GM21737 (cell line): ENCODE data around the gene SBF1.
"Not testable (repeated sequence)": the region's sequence is repeated elsewhere in the genome, so short reads cannot be mapped to it uniquely, and the experiment has no call there.

Experiments
- ATAC-seq: cut with Tn5 transposase; IDR thresholded peaks from one replicate; pipeline ENCODE4 v1.9.1; 2021; ENCODE audit warnings: mild to moderate bottlenecking, moderate library complexity; ENCODE audit not compliant: unreplicated experiment

The SBF1 gene

DNA sequence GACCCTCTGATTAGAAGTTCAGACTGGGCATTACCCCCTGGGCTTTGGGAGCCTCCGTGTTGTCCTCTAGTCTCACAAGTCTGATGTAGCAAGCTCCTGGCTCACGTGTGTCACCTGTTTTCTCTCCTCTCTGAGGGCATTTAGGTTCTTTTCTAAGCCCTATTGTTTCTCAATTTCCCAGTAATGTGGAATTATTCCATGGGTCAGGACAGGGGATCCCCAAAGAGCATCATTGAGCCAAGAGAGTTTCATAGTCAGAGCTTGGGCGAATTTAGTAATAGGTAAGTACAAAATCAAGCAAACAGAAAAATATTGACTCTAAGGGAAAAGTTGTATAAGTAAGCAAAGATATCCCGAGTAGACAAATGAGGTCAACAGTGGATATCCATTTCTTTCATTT lies 74.4 kb downstream of the SBF1 start:
- ATAC-seq: no peak

DNA sequence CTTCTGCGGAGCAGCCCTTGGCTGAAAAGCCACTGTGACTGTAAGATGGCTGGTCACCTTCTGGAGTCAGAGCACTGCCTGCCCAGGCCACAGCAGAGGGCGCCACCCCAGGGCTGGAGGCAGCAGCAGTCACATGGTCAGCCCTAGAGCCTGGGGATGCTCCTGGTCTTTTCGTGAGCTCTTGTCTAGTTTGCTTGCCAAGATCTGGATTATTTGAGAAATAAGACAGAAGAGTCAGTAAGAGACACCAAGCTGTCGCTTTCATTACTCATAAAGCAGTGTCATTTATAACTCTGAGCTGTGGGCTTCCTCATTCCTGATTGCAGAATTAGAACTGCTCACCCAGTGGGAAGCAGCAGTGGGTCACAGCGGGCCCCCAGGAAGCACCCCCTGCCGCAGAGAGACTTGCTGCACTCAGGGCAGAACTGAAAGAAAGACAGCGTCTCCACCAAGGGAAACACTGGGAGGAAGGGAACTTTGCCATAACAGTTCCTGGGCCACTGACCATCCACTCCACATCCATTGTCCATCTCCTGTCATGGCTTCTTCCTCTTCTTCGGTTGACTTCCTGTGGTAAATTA lies 75.0 kb downstream of the SBF1 start:
- ATAC-seq: no peak

DNA sequence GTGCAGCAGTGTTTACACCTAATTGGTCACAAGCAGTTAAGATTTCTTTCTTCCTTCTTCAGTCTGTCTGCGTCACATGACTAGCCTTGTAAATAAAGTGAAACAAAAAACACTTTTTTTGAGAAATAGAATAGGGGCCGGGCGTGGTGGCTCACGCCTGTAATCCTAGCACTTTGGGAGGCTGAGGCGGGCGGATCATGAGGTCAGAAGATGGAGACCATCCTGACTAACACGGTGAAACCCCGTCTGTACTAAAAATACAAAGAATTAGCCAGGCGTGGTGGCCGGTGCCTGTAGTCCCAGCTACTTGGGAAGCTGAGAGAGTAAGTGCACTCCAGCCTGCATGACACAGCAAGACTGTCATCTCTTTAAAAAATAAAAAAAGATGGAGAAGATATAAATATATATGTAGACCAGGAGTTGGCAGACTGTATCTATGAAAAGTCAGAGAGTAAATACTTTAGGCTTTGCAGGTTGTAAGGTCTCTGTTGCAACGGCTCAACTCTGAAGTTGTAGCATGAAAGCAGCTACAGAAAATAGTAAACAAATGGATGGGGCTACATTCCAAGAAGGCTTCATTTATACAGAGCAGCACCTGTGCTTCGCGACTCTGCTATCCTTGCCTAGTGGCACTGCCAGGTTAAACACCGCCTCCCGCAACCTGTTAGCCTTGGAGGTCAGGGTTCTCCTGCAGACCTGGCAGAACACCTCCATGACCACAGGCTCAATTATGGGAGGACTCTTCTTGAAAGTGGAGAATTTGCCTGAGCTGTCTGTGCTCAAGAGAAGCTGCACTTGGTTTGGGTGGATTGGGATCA lies 75.8 kb downstream of the SBF1 start:
- no peak for ATAC-seq

DNA sequence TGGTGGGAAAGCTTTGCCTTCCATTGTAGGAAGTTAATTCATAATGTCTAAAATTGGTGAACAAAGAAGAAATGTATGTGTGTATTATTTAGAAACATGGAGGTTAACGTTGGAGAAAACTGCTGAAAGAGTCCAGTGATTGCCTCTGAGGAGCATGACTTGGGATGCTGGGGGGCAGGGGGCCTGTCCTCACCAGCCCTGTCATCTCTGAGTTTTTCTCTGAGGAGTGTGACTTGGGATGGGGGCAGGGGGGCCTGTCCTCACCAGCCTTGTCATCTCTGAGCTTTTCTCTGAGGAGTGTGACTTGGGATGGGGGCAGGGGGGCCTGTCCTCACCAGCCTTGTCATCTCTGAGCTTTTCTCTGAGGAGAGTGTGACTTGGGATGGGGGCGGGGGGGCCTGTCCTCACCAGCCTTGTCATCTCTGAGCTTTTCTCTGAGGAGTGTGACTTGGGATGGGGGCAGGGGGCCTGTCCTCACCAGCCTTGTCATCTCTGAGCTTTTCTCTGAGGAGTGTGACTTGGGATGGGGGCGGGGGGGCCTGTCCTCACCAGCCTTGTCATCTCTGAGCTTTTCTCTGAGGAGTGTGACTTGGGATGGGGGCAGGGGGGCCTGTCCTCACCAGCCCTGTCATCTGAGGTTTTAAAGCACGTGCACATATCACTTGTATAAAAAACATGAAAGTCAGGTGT lies 77.3 kb downstream of the SBF1 start:
- ATAC-seq: not testable (repeated sequence)

DNA sequence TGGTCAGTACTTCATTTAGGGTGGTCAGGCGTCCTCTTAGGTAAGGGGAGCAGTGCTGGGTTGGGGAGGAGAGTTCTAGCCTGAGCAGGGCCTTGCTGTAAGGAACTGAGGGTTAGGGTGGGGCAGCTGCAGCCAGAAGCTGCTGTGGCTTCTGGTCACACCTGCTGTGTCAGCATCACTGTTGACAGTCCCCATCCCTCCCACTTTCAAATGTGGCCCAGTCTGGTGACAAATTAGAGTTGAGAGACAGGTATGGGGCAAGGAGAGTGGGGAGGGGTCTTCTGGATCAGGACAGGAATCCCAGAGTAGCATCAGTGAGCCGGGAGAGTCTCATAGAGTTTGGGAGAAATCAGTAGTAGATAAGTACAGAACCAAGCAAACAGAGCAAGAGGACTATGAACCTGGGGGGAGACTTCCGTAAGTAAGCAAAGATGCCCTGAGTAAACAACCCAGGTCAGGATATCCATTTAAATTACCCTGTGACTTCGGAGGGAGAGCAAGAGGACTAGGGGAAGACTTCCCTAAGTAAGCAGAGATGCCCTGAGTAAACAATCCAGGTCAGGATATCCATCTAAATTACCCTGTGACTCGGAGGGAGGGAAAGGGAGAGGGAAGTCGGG lies 78.0 kb downstream of the SBF1 start:
- no peak for ATAC-seq
